Measurements from ENCODE around the gene KCNN2. TPM values are rescaled to one million over a fixed set of nuclear protein-coding genes. Genes with fewer than 3 reads are reported as not detected.

The KCNN2 gene
- total and polyA plus RNA-seq, 2 donors (not counting 3 experiments of a cell fraction or from before 2014, with no cell fraction given): 0.32 to 1.9 TPM

GRCh38 chr5:114327474-114327873, 34.4 kb upstream of the KCNN2 start:
- CTCF ChIA-PET: interaction anchor here (1.4 kb wide), 1 partner anchor 8 kb away, joined by 5 read pairs; no protein-coding TSS in a partner anchor

GRCh38 chr5:114327987-114328386, 33.9 kb upstream of the KCNN2 start:
- Histone ChIP-seq H3K9me3 (replicated peaks; ENCODE audit: control insufficient read depth, insufficient read depth, low read length) (no peaks in the 10 kb centered on the region), H3K9ac (replicated peaks; ENCODE audit: extremely low read depth, insufficient read depth, low read length) (no peak overlapping the region), H3K79me2 (ENCODE audit: control insufficient read depth, insufficient read depth, low read length) (no peaks in the 10 kb centered on the region), H3K4me2 (ENCODE audit: insufficient read depth, low read length) (no peak overlapping the region), H3K36me3 (ENCODE audit: control insufficient read depth in 2 of 2, extremely low read depth in 1 of 2, insufficient read depth in 2 of 2, low read length in 2 of 2) (no peaks in the 10 kb centered on the region), H4K20me1 (replicated peaks; ENCODE audit: control insufficient read depth, extremely low read depth, insufficient read depth, low read length) (no peaks in the 10 kb centered on the region), H3K4me1 (ENCODE audit: control insufficient read depth, extremely low read depth, insufficient read depth, low read length) (peaks cover 17% of the 10 kb centered on the region), H3K27ac (ENCODE audit: insufficient read depth, low read depth, low read length) (no peak overlapping the region), H3K27me3 (ENCODE audit: control insufficient read depth in 2 of 2, insufficient read depth in 2 of 2, low read length in 2 of 2) (no peaks in the 10 kb centered on the region), H3K4me3 (replicated peaks in 1 of 3; ENCODE audit: insufficient read depth in 1 of 3, low read depth in 1 of 3, low read length in 3 of 3) (no peak overlapping the region), H3K9me1 (replicated peaks; ENCODE audit: control insufficient read depth, extremely low read depth, insufficient read depth, low read length) (no peaks in the 10 kb centered on the region), H2AFZ (ENCODE audit: low read depth, low read length) (no peak overlapping the region)
- intact Hi-C loops (cut with micrococcal nuclease): no loop called here
- FAIRE-seq (no peak), DNase-seq (ENCODE audit: low read depth, low spot score) (no peak)
- POLR2A ChIA-PET: no interaction called here
- dilution Hi-C loops (cut with MboI; ENCODE audit: extremely low pct_ligation_motif_present, low sequenced_read_pairs): no loop called here
- CTCF ChIA-PET: interaction anchor here (1.4 kb wide), 1 partner anchor 9 kb away, joined by 5 read pairs; no protein-coding TSS in a partner anchor
- no TSS peak for BruUV-seq (replicated peaks)
- no peak for TF ChIP-seq POLR2A (IDR thresholded peaks at IDR 0.05; ENCODE audit: low read depth, low read length)
- no peak for TF ChIP-seq FOS (IDR thresholded peaks at IDR 0.05; ENCODE audit: borderline replicate concordance, insufficient read depth, low read length)
- no peak for TF ChIP-seq POLR2AphosphoS5 (IDR thresholded peaks at IDR 0.05; ENCODE audit: insufficient read depth, low read depth, low read length)
- TF ChIP-seq CTCF (IDR thresholded peaks at IDR 0.05; ENCODE audit: extremely low read depth in 1 of 2, insufficient read depth in 1 of 2, low read depth in 1 of 2, low read length in 2 of 2): no peak
- TF ChIP-seq EZH2 (IDR thresholded peaks at IDR 0.05; ENCODE audit: borderline replicate concordance, low read depth, low read length, severe bottlenecking): no peak
- TF ChIP-seq, protein P1, sequence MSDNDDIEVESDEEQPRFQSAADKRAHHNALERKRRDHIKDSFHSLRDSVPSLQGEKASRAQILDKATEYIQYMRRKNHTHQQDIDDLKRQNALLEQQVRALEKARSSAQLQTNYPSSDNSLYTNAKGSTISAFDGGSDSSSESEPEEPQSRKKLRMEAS (IDR thresholded peaks at IDR 0.05; ENCODE audit: insufficient read depth, insufficient read length): no peak
- TF ChIP-seq JUN (IDR thresholded peaks at IDR 0.05; ENCODE audit: borderline replicate concordance, insufficient read depth, insufficient read length, low read depth): no peak

More at GRCh38 chr5:114327474-114327873, 34.4 kb upstream of the KCNN2 start:
- BruUV-seq (replicated peaks): no TSS peak
- Histone ChIP-seq H2AFZ (ENCODE audit: low read depth, low read length) (no peak overlapping the region), H3K9me1 (replicated peaks; ENCODE audit: control insufficient read depth, extremely low read depth, insufficient read depth, low read length) (no peaks in the 10 kb centered on the region), H3K36me3 (ENCODE audit: control insufficient read depth in 2 of 2, extremely low read depth in 1 of 2, insufficient read depth in 2 of 2, low read length in 2 of 2) (no peaks in the 10 kb centered on the region), H3K4me1 (ENCODE audit: control insufficient read depth, extremely low read depth, insufficient read depth, low read length) (peaks cover 17% of the 10 kb centered on the region), H3K9me3 (replicated peaks; ENCODE audit: control insufficient read depth, insufficient read depth, low read length) (no peaks in the 10 kb centered on the region), H3K27ac (ENCODE audit: insufficient read depth, low read depth, low read length) (no peak overlapping the region), H3K4me2 (ENCODE audit: insufficient read depth, low read length) (no peak overlapping the region), H3K4me3 (replicated peaks in 1 of 3; ENCODE audit: insufficient read depth in 1 of 3, low read depth in 1 of 3, low read length in 3 of 3) (no peak overlapping the region), H3K27me3 (ENCODE audit: control insufficient read depth in 2 of 2, insufficient read depth in 2 of 2, low read length in 2 of 2) (no peaks in the 10 kb centered on the region), H3K79me2 (ENCODE audit: control insufficient read depth, insufficient read depth, low read length) (no peaks in the 10 kb centered on the region), H3K9ac (replicated peaks; ENCODE audit: extremely low read depth, insufficient read depth, low read length) (no peak overlapping the region), H4K20me1 (replicated peaks; ENCODE audit: control insufficient read depth, extremely low read depth, insufficient read depth, low read length) (no peaks in the 10 kb centered on the region)
- POLR2A ChIA-PET: no interaction called here
- intact Hi-C loops (cut with micrococcal nuclease): no loop called here
- dilution Hi-C loops (cut with MboI; ENCODE audit: extremely low pct_ligation_motif_present, low sequenced_read_pairs): no loop called here
- TF ChIP-seq, protein P1 (IDR thresholded peaks at IDR 0.05; ENCODE audit: insufficient read depth, insufficient read length): no peak
- TF ChIP-seq FOS (IDR thresholded peaks at IDR 0.05; ENCODE audit: borderline replicate concordance, insufficient read depth, low read length) (peak; percentile 19), JUN (IDR thresholded peaks at IDR 0.05; ENCODE audit: borderline replicate concordance, insufficient read depth, insufficient read length, low read depth) (peak; percentile 29)
- DNase-seq (ENCODE audit: low read depth, low spot score) (peak; percentile 32), FAIRE-seq (no peak)

All from endothelial cell of umbilical vein (primary cell).